ENCODE results near the gene NUS1. TPM values are rescaled to one million over a fixed set of nuclear protein-coding genes. Genes with fewer than 3 reads are reported as not detected.
A peak's percentile ranks its signal among the peaks of the same experiment; 100 is the strongest.

Gene NUS1
- total RNA-seq, 2 donors from 2014 or later, result 17.6 to 17.8 TPM

- DNase-seq, result no peak
- no peaks in the 10 kb centered on the region for H3K36me3 ChIP-seq (replicated peaks in 1 of 2; ENCODE audit: insufficient read depth in 1 of 2, low read depth in 2 of 2)
- TF ChIP-seq CTCF (IDR thresholded peaks at IDR 0.05), result no peak
- TF ChIP-seq POLR2A (IDR thresholded peaks at IDR 0.05), result no peak
- ATAC-seq, result no peak
- WGBS, 2 donors, result 40% methylated on average over 6 of the region's 6 CpGs
- peaks cover 32% of the 10 kb centered on the region for H3K4me1 ChIP-seq
- no peaks in the 10 kb centered on the region for H3K27me3 ChIP-seq
- H3K27ac ChIP-seq, result peak overlapping the region in 3 of 4 donors; percentile 29 to 83 (median 52)
- no peaks in the 10 kb centered on the region for H3K9me3 ChIP-seq
- peak overlapping the region in 1 of 2 donors; percentile 83 for H3K4me3 ChIP-seq
- intact Hi-C loops (cut with DNase I), result no loop called here
Observed at GRCh38 chr6:117676577-117677218, 1.4 kb downstream of the NUS1 start.

- intact Hi-C loops (cut with DNase I), result no loop called here
- ATAC-seq (no peak), DNase-seq (no peak)
- peak overlapping the region in 1 of 4 donors; percentile 83 for H3K27ac ChIP-seq
- H3K4me1 ChIP-seq, result peaks cover 42% of the 10 kb centered on the region
- TF ChIP-seq POLR2A (IDR thresholded peaks at IDR 0.05), result no peak
- no peak for TF ChIP-seq CTCF (IDR thresholded peaks at IDR 0.05)
- no peaks in the 10 kb centered on the region for H3K36me3 ChIP-seq (replicated peaks in 1 of 2; ENCODE audit: insufficient read depth in 1 of 2, low read depth in 2 of 2)
- no peaks in the 10 kb centered on the region for H3K9me3 ChIP-seq
- WGBS, 2 donors, result 37 to 48% methylated on average over 5 of the region's 5 CpGs
- no peak overlapping the region for H3K4me3 ChIP-seq
- H3K27me3 ChIP-seq, result no peaks in the 10 kb centered on the region
Observed at GRCh38 chr6:117677553-117678141, 2.4 kb downstream of the NUS1 start.

GRCh38 chr6:117681162-117681741 lies 6.0 kb downstream of the NUS1 start:
- ATAC-seq, result no peak
- Histone ChIP-seq H3K4me3 (no peak overlapping the region), H3K27me3 (no peaks in the 10 kb centered on the region), H3K27ac (peak overlapping the region in 1 of 4 donors; percentile 26), H3K9me3 (no peaks in the 10 kb centered on the region), H3K36me3 (replicated peaks in 1 of 2; ENCODE audit: insufficient read depth in 1 of 2, low read depth in 2 of 2) (no peaks in the 10 kb centered on the region), H3K4me1 (peaks cover 43% of the 10 kb centered on the region)
- intact Hi-C loops (cut with DNase I), result no loop called here
- no peak for TF ChIP-seq POLR2A (IDR thresholded peaks at IDR 0.05)
- no peak for TF ChIP-seq CTCF (IDR thresholded peaks at IDR 0.05)
- WGBS, 2 donors, result 18 to 34% methylated on average over 3 of the region's 3 CpGs
- DNase-seq, result no peak

GRCh38 chr6:117684749-117685148 lies 9.5 kb downstream of the NUS1 start:
- Histone ChIP-seq H3K27ac (no peak overlapping the region), H3K27me3 (no peaks in the 10 kb centered on the region), H3K4me3 (no peak overlapping the region), H3K9me3 (no peaks in the 10 kb centered on the region), H3K36me3 (replicated peaks in 1 of 2; ENCODE audit: insufficient read depth in 1 of 2, low read depth in 2 of 2) (no peaks in the 10 kb centered on the region), H3K4me1 (peaks cover 35% of the 10 kb centered on the region)
- 84 to 94% methylated on average over 1 of the region's 1 CpG for WGBS, 2 donors
- no peak for DNase-seq
- ATAC-seq, result no peak
- intact Hi-C loops (cut with DNase I), result no loop called here
- no peak for TF ChIP-seq CTCF (IDR thresholded peaks at IDR 0.05)
- no peak for TF ChIP-seq POLR2A (IDR thresholded peaks at IDR 0.05)

All from body of pancreas (tissue), 4 donors.